ENCODE results near the gene ELOF1. TPM values are rescaled to one million over a fixed set of nuclear protein-coding genes. Genes with fewer than 3 reads are reported as not detected.
A peak's percentile ranks its signal among the peaks of the same experiment; 100 is the strongest.
"Not testable (repeated sequence)": the region's sequence is repeated elsewhere in the genome, so short reads cannot be mapped to it uniquely, and the experiment has no call there.

The ELOF1 gene
- total and polyA plus RNA-seq, 5 donors: 35.2 to 54.9 (median 43.8) TPM

GRCh38 chr19:11570039-11570462 lies 11.0 kb upstream of the ELOF1 start:
- WGBS: 68% methylated on average over 5 of the region's 5 CpGs
- Histone ChIP-seq H3K27ac (ENCODE audit: low read length) (no peak overlapping the region), H3K27me3 (ENCODE audit: control insufficient read depth, insufficient read depth) (no peaks in the 10 kb centered on the region), H3K4me3 (ENCODE audit: low read length) (no peak overlapping the region), H3K4me1 (ENCODE audit: control insufficient read depth, insufficient read depth, low read length) (no peaks in the 10 kb centered on the region), H3K9me3 (ENCODE audit: control insufficient read depth, low read length) (no peaks in the 10 kb centered on the region)
- DNase-seq: no peak
- ATAC-seq: no peak
- intact Hi-C loops (cut with DNase I): no loop called here

DNA sequence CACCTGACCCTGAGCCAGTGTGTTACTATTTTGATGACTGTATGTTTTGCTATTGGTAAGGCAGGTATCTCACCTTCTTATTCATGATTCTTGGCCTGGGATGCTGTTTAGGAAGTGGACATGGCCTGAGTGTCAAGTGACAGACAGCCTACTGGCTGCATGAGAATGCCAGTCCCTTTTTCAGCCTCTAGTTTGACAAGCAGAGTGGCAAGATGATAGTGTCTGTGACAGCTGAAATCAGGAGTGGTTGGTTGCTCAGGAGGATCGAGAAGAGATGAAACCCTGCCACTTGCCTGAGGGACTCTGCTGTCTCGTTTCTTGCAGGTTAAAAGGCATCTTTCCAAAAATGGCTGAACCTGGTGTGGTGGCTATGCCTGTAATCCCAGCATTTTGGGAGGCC lies 7.1 kb upstream of the ELOF1 start:
- ATAC-seq (no peak), DNase-seq (no peak)
- Histone ChIP-seq H3K9me3 (ENCODE audit: control insufficient read depth, low read length) (no peaks in the 10 kb centered on the region), H3K4me1 (ENCODE audit: control insufficient read depth, insufficient read depth, low read length) (no peaks in the 10 kb centered on the region), H3K4me3 (ENCODE audit: low read length) (no peak overlapping the region), H3K27ac (ENCODE audit: low read length) (no peak overlapping the region), H3K27me3 (ENCODE audit: control insufficient read depth, insufficient read depth) (no peaks in the 10 kb centered on the region)
- intact Hi-C loops (cut with DNase I): no loop called here
- WGBS: 83% methylated on average over 2 of the region's 2 CpGs

GRCh38 chr19:11565649-11565980 lies 6.6 kb upstream of the ELOF1 start:
- intact Hi-C loops (cut with DNase I); H3K4me3 ChIP-seq (ENCODE audit: low read length); H3K4me1 ChIP-seq (ENCODE audit: control insufficient read depth, insufficient read depth, low read length); H3K27me3 ChIP-seq (ENCODE audit: control insufficient read depth, insufficient read depth); H3K9me3 ChIP-seq (ENCODE audit: control insufficient read depth, low read length); H3K27ac ChIP-seq (ENCODE audit: low read length); DNase-seq; ATAC-seq: not testable (repeated sequence)
- WGBS: 91% methylated on average over 5 of the region's 5 CpGs

DNA sequence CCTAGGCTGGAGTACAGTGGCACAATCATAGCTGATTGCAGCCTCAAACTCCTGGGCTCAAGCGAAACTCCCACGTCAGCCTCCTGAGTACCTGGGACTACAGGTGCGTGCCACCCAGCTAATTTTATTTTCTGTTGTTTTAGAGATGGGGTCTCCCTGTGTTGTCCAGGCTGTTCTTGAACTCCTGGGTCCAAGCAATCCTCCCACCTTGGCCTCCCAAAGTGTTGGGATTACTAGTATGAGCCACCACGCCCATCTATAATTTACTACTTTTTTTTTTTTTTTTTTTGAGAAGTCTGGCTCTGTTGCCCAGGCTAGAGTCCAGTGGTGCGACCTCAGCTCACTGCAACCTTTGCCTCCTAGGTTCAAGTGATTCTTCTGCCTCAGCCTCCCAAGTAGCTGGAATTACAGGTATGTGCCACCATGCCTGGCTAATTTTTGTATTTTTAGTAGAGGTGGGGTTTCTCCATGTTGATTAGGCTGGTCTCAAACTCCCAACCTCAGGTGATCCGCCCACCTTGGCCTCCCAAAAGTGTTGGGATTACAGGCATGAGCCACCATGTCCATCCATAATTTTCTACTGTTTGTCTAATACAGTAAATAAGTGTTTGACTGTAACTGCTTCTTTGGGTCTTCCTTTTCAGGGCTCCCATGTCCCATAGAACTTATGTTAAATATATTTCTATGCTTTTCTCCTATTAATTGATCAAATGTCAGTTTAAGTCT lies 5.2 kb upstream of the ELOF1 start:
- H3K4me3 ChIP-seq (ENCODE audit: low read length); intact Hi-C loops (cut with DNase I); H3K27me3 ChIP-seq (ENCODE audit: control insufficient read depth, insufficient read depth); DNase-seq; ATAC-seq; H3K4me1 ChIP-seq (ENCODE audit: control insufficient read depth, insufficient read depth, low read length); H3K9me3 ChIP-seq (ENCODE audit: control insufficient read depth, low read length); H3K27ac ChIP-seq (ENCODE audit: low read length): not testable (repeated sequence)
- 96% methylated on average over 6 of the region's 6 CpGs for WGBS

DNA sequence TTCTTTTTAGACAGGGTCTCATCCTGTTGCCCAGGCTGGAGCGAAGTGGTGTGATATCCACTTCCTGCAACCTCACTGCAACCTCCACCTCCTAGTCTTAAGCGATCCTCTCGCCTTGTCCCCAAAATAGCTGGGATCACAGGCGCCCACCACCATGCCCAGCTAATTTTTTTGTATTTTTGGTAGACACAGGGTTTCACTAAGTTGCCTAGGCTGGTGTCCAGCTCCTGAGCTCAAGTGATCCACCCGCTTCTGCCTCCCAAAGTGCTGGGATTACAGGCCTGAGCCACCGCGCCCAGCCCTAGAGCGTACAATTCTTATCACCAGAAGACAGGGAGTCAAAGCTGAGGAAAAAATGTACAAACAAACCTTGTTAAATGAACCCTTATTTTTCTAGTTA lies 4.5 kb upstream of the ELOF1 start:
- 71% methylated on average over 8 of the region's 8 CpGs for WGBS
- ATAC-seq: no peak
- no peaks in the 10 kb centered on the region for H3K9me3 ChIP-seq (ENCODE audit: control insufficient read depth, low read length)

DNA sequence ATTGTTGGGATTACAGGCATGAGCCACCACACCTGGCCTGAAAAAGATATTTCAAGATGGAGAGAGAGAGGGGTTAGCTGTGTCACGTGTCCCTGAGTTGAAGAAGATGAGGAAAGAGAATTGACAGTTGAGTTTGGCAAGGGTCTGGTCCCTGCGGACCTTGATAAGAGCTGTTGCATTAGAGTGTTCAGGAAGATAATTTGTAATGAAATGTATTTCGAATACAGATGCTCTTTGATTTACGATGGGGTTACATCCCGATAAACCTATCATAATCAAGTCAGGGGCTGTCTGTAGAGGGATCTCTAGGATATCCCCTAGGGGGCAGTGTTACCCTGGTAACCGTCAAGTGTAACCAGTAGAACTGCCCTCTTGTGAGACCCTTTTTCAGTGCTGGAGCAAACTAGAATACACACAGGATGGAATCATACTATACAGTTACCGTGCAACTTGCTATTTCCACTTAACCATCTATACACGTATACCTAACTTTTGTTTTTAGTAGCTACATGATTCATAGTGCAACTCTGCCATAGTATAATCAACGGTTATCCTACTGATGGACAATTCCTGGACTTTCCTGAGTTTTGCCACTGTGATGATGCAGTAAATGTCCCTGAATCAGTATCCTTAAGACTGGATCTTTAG lies 1.5 kb upstream of the ELOF1 start:
- DNase-seq: no peak
- Histone ChIP-seq H3K4me1 (ENCODE audit: control insufficient read depth, insufficient read depth, low read length) (peaks cover 5% of the 10 kb centered on the region), H3K27ac (ENCODE audit: low read length) (no peak overlapping the region), H3K4me3 (ENCODE audit: low read length) (no peak overlapping the region), H3K27me3 (ENCODE audit: control insufficient read depth, insufficient read depth) (no peaks in the 10 kb centered on the region), H3K9me3 (ENCODE audit: control insufficient read depth, low read length) (no peaks in the 10 kb centered on the region)
- WGBS: 14% methylated on average over 9 of the region's 9 CpGs
- intact Hi-C loops (cut with DNase I): no loop called here
- ATAC-seq: peak; percentile 39 to 63

More for the DNA sequence above, 4.5 kb upstream of the ELOF1 start:
- H3K27ac ChIP-seq (ENCODE audit: low read length): no peak overlapping the region
- intact Hi-C loops (cut with DNase I): no loop called here
- DNase-seq: no peak
- H3K4me1 ChIP-seq (ENCODE audit: control insufficient read depth, insufficient read depth, low read length): peaks cover 2% of the 10 kb centered on the region
- H3K4me3 ChIP-seq (ENCODE audit: low read length): no peak overlapping the region
- no peaks in the 10 kb centered on the region for H3K27me3 ChIP-seq (ENCODE audit: control insufficient read depth, insufficient read depth)

DNA sequence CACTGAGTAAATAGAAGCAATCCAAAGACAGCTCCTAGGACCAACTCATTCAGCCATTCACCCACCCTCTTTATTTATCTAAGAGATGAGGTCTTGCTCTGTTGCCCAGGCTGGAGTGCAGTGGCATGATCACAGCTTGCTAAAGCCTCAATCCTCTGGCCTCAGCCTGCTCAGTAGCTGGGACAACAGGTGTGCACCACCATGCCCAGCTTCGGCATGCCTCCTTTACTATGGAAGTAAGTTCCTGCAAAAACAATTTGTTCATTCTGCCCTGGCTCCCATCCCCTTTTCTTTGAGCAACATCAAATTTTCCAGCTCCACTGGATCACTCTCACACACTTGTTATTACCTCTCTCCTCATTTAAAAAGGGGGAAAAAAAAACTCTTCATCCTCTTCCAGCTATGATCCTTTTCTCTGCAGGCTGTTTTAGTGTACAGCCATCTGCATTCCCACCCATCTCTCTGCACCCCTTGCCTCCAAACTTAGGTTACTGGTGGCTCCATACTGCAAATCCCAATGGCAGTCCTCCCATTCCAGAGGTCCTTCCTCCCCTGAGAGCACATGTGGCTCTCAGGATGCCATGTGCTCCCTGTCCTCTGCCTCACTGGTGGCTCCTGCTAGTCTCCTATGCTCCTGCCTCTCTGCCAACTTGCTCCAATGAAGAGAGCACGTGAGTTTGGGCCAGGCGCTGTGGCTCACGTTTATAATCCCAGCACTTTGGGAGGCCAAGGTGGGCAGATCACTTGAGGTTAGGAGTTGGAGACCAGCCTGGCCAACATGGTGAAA lies 2.2 kb downstream of the ELOF1 start:
- no peak for DNase-seq
- no peaks in the 10 kb centered on the region for H3K9me3 ChIP-seq (ENCODE audit: control insufficient read depth, low read length)
- H3K4me3 ChIP-seq (ENCODE audit: low read length): no peak overlapping the region
- no peak for ATAC-seq
- peaks cover 5% of the 10 kb centered on the region for H3K4me1 ChIP-seq (ENCODE audit: control insufficient read depth, insufficient read depth, low read length)
- no peaks in the 10 kb centered on the region for H3K27me3 ChIP-seq (ENCODE audit: control insufficient read depth, insufficient read depth)
- no peak overlapping the region for H3K27ac ChIP-seq (ENCODE audit: low read length)
- intact Hi-C loops (cut with DNase I): no loop called here
- WGBS: 76% methylated on average over 4 of the region's 4 CpGs

GRCh38 chr19:11555246-11555645 lies 3.8 kb downstream of the ELOF1 start:
- H3K27me3 ChIP-seq (ENCODE audit: control insufficient read depth, insufficient read depth): no peaks in the 10 kb centered on the region
- no peaks in the 10 kb centered on the region for H3K9me3 ChIP-seq (ENCODE audit: control insufficient read depth, low read length)
- WGBS: 75% methylated on average over 6 of the region's 6 CpGs
- intact Hi-C loops (cut with DNase I): no loop called here
- DNase-seq (no peak), ATAC-seq (peak in 1 of 2 donors; percentile 8)
- no peak overlapping the region for H3K4me3 ChIP-seq (ENCODE audit: low read length)
- H3K27ac ChIP-seq (ENCODE audit: low read length): no peak overlapping the region
- peaks cover 5% of the 10 kb centered on the region for H3K4me1 ChIP-seq (ENCODE audit: control insufficient read depth, insufficient read depth, low read length)

DNA sequence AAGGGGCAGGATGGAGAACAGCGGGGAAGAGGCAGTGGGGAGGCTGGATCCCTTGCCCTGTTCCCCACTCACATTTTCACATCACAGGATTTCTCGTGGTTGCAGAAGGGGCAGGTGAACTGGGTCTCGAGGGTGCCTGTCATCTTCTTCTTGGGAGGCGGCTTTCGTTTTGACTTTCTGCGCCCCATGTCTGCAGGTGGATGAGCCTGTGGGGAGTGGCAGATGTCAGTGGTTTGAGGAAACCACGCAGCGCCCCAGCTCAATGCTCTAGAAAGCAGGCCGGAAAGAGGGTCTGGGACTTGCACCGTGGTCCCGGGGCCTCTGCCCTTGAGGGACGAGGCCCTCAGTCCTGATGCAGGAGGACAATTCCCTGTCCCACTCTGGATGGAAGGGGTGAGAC lies 4.9 kb downstream of the ELOF1 start:
- no peak for DNase-seq
- WGBS: 93% methylated on average over 12 of the region's 12 CpGs

GRCh38 chr19:11552666-11553372 lies 6.2 kb downstream of the ELOF1 start:
- no peak for ATAC-seq
- Histone ChIP-seq H3K9me3 (ENCODE audit: control insufficient read depth, low read length) (no peaks in the 10 kb centered on the region), H3K4me3 (ENCODE audit: low read length) (no peak overlapping the region), H3K27ac (ENCODE audit: low read length) (no peak overlapping the region), H3K27me3 (ENCODE audit: control insufficient read depth, insufficient read depth) (no peaks in the 10 kb centered on the region), H3K4me1 (ENCODE audit: control insufficient read depth, insufficient read depth, low read length) (peaks cover 1% of the 10 kb centered on the region)
- 74% methylated on average over 20 of the region's 20 CpGs for WGBS
- intact Hi-C loops (cut with DNase I): no loop called here
- DNase-seq: no peak

More for the DNA sequence above, 4.9 kb downstream of the ELOF1 start:
- Histone ChIP-seq H3K9me3 (ENCODE audit: control insufficient read depth, low read length) (no peaks in the 10 kb centered on the region), H3K4me3 (ENCODE audit: low read length) (no peak overlapping the region), H3K4me1 (ENCODE audit: control insufficient read depth, insufficient read depth, low read length) (peaks cover 3% of the 10 kb centered on the region), H3K27me3 (ENCODE audit: control insufficient read depth, insufficient read depth) (no peaks in the 10 kb centered on the region), H3K27ac (ENCODE audit: low read length) (no peak overlapping the region)
- intact Hi-C loops (cut with DNase I): no loop called here
- no peak for ATAC-seq
